Panc1 (cell line): Measurements from ENCODE around the gene KRTAP19-3.

ENCODE experiments used
- POLR2AphosphoS5 ChIP-seq: IDR thresholded peaks from 2 replicates; pipeline ENCODE4 v1.6.1; 2012; ENCODE audit warnings: mild to moderate bottlenecking, low read depth, low read length, moderate library complexity
- TF ChIP-seq, protein P1 (sequence below): fragments of 450-650 bp; IDR thresholded peaks from 2 replicates; pipeline ENCODE4 v1.5.1; 2017; ENCODE audit warnings: mild to moderate bottlenecking

DNA sequence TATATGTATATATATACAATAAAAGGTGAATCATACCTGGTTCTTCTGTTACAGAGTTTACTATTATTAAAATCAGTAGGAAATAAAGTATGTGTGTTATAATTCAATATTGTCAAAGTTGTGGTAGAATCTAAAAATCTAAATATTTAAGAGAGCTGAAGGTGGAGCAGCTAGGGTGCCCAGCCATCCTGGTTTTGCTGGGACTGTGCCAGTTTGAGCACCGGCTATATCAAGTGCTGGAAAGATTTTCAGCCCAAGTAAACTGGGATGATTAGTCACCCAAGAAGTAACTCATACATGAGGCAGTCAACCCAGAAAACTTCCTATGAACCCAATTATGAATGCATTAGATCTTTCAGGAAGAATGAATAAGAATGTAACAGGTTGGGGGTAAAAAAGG is 27.1 kb upstream of the KRTAP19-3 start:
- TF ChIP-seq, protein P1, sequence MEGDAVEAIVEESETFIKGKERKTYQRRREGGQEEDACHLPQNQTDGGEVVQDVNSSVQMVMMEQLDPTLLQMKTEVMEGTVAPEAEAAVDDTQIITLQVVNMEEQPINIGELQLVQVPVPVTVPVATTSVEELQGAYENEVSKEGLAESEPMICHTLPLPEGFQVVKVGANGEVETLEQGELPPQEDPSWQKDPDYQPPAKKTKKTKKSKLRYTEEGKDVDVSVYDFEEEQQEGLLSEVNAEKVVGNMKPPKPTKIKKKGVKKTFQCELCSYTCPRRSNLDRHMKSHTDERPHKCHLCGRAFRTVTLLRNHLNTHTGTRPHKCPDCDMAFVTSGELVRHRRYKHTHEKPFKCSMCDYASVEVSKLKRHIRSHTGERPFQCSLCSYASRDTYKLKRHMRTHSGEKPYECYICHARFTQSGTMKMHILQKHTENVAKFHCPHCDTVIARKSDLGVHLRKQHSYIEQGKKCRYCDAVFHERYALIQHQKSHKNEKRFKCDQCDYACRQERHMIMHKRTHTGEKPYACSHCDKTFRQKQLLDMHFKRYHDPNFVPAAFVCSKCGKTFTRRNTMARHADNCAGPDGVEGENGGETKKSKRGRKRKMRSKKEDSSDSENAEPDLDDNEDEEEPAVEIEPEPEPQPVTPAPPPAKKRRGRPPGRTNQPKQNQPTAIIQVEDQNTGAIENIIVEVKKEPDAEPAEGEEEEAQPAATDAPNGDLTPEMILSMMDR, result no peak
- no peak for TF ChIP-seq POLR2AphosphoS5
